ENCODE results near the gene ZNF575.

GRCh38 chr19:43505186-43505456 lies 27.9 kb upstream of the ZNF575 start:
- TF ChIP-seq CTCF (IDR thresholded peaks at IDR 0.05), result no peak
- no peak for TF ChIP-seq POLR2A (IDR thresholded peaks at IDR 0.05)
